A549 (cell line): ENCODE results near the gene ZNF467. TPM values are rescaled to one million over a fixed set of nuclear protein-coding genes. Genes with fewer than 3 reads are reported as not detected.

Experiments used
- ATAC-seq, 2 experiments: fragments of 200-7000 bp in 1 of 2; fragments of >200 bp in 1 of 2; cut with Nextera tagmentation in 1 of 2; cut with Tn5 transposase in 1 of 2; 3 replicates each; pipeline versions ENCODE4 v1.8.0 to v1.9.1; 2018 to 2020; ENCODE audit warnings: mild to moderate bottlenecking in 1 of 2, moderate library complexity in 1 of 2
- CTCF ChIA-PET: fragments of 300-600 bp; sonication (Branson Sonifier 250); formaldehyde crosslinking; extraction: SDS; loops from one replicate; lab custom pipeline; 2021; ENCODE audit warnings: antibody characterized with exemption, inconsistent platforms; lab: Yijun Ruan, JAX
- POLR2A ChIA-PET: fragments of 350-600 bp; formaldehyde crosslinking; extraction: SDS; loops from one replicate; lab custom pipeline; 2021; ENCODE audit warnings: antibody characterized with exemption, inconsistent platforms; lab: Yijun Ruan, JAX
- DNase-seq, 2 experiments: peaks; one replicate each; pipeline versions ENCODE4 v3.0.0 to v3.0.0-alpha.2; 2011 to 2016; ENCODE audit warnings: low read depth in 1 of 2, low spot score in 1 of 2
- FAIRE-seq: peaks from 2 replicates; lab custom pipeline; 2011; peaks lifted over from hg19 to GRCh38; lab: Jason Lieb, UNC
- H3K27ac ChIP-seq, 2 experiments: fragments of >200 bp; sonication (Bioruptor Twin); formaldehyde crosslinking; 3 replicates each; pipeline ENCODE4 v1.5.1; 2016 to 2017
- H3K4me1 ChIP-seq: fragments of >200 bp; sonication (Bioruptor Twin); formaldehyde crosslinking; 3 replicates; pipeline ENCODE4 v1.6.1; 2016
- H3K4me2 ChIP-seq: fragments of >200 bp; sonication (Bioruptor Twin); formaldehyde crosslinking; 3 replicates; pipeline ENCODE4 v1.6.1; 2016
- H3K4me3 ChIP-seq: fragments of >200 bp; sonication (Bioruptor Twin); formaldehyde crosslinking; 3 replicates; pipeline ENCODE4 v1.5.1; 2016
- H3K9me3 ChIP-seq: fragments of >200 bp; sonication (Bioruptor Twin); formaldehyde crosslinking; 3 replicates; pipeline ENCODE4 v1.6.1; 2016
- BCL3 ChIP-seq: fragments of >200 bp; sonication (Bioruptor Twin); formaldehyde crosslinking; IDR thresholded peaks from 3 replicates; pipeline ENCODE4 v1.6.1; 2016
- CBX8 ChIP-seq: fragments of 200-600 bp; sonication (generic); IDR thresholded peaks from 2 replicates; pipeline ENCODE4 v1.6.1; 2016
- CEBPB ChIP-seq, 2 experiments: fragments of >200 bp in 1 of 2; sonication (Bioruptor Twin) in 1 of 2; formaldehyde crosslinking in 1 of 2; IDR thresholded peaks; 2 replicates each; pipeline ENCODE4 v1.6.1; 2012 to 2016
- CHD2 ChIP-seq: fragments of 150-350 bp; IDR thresholded peaks from 2 replicates; pipeline ENCODE4 v1.6.1; 2014; ENCODE audit warnings: low read length; ENCODE audit not compliant: partially characterized antibody
- EHF ChIP-seq: fragments of 250-450 bp; sonication (Bioruptor Pico); IDR thresholded peaks from 2 replicates; pipeline ENCODE4 v1.5.0; 2020; ENCODE audit warnings: mild to moderate bottlenecking
- EHMT2 ChIP-seq: fragments of 200-600 bp; sonication (generic); IDR thresholded peaks from 2 replicates; pipeline ENCODE4 v1.6.1; 2016; ENCODE audit warnings: antibody characterized with exemption, low read depth, mild to moderate bottlenecking, moderate library complexity
- ELK1 ChIP-seq: fragments of 150-350 bp; IDR thresholded peaks from 2 replicates; pipeline ENCODE4 v1.6.1; 2014; ENCODE audit warnings: low read depth, mild to moderate bottlenecking, low read length
- EP300 ChIP-seq, 2 experiments: fragments of >200 bp; sonication (Bioruptor Twin); formaldehyde crosslinking; IDR thresholded peaks; 2 replicates in 1 of 2; 3 replicates in 1 of 2; pipeline ENCODE4 v1.6.1; 2016 to 2017
- FOSB ChIP-seq: fragments of 250-450 bp; sonication (Bioruptor Pico); IDR thresholded peaks from 2 replicates; pipeline ENCODE4 v1.5.0; 2020; ENCODE audit warnings: mild to moderate bottlenecking, moderate library complexity
- FOSL2 ChIP-seq, 2 experiments: fragments of 450-650 bp in 1 of 2; fragments of >200 bp in 1 of 2; sonication (Bioruptor Twin) in 1 of 2; formaldehyde crosslinking; IDR thresholded peaks; 2 replicates each; pipeline versions ENCODE4 v1.5.0 to v1.6.1; 2016 to 2020; ENCODE audit warnings: mild to moderate bottlenecking in 1 of 2, moderate library complexity in 1 of 2
- HDAC2 ChIP-seq: fragments of 200-600 bp; sonication (generic); IDR thresholded peaks from 2 replicates; pipeline ENCODE4 v1.6.1; 2016
- HOXA7 ChIP-seq: fragments of 250-450 bp; sonication (Bioruptor Pico); IDR thresholded peaks from 2 replicates; pipeline ENCODE4 v1.5.0; 2020; ENCODE audit warnings: mild to moderate bottlenecking, moderate library complexity
- HOXB13 ChIP-seq: fragments of 250-450 bp; sonication (Bioruptor Pico); IDR thresholded peaks from 2 replicates; pipeline ENCODE4 v1.5.0; 2020; ENCODE audit warnings: low read depth, mild to moderate bottlenecking, moderate library complexity
- JUN ChIP-seq, 2 experiments: fragments of >200 bp; sonication (Bioruptor Twin); formaldehyde crosslinking; IDR thresholded peaks; 2 replicates in 1 of 2; 3 replicates in 1 of 2; pipeline ENCODE4 v1.6.1; 2016 to 2017
- JUNB ChIP-seq: fragments of >200 bp; sonication (Bioruptor Twin); formaldehyde crosslinking; IDR thresholded peaks from 2 replicates; pipeline ENCODE4 v1.6.1; 2016
- MAZ ChIP-seq: fragments of 150-350 bp; IDR thresholded peaks from 2 replicates; pipeline ENCODE4 v1.6.1; 2014; ENCODE audit warnings: antibody characterized with exemption, low read depth, low read length, borderline replicate concordance
- MYC ChIP-seq: IDR thresholded peaks from 2 replicates; pipeline ENCODE4 v1.6.1; 2012; ENCODE audit warnings: mild to moderate bottlenecking, inconsistent platforms, low read length, improper control_type of control experiment, borderline replicate concordance
- NFE2L2 ChIP-seq: fragments of 150-350 bp; conservative IDR thresholded peaks from 2 replicates; pipeline ENCODE4 v1.6.1; 2014; ENCODE audit warnings: low read length
- NPAS2 ChIP-seq: fragments of 250-450 bp; sonication (Bioruptor Pico); IDR thresholded peaks from 2 replicates; pipeline ENCODE4 v1.8.0; 2022; ENCODE audit warnings: mild to moderate bottlenecking, moderate library complexity, borderline replicate concordance
- NR3C1 ChIP-seq: fragments of >200 bp; sonication (Bioruptor Twin); formaldehyde crosslinking; IDR thresholded peaks from 3 replicates; pipeline ENCODE4 v1.6.1; 2017
- PHF8 ChIP-seq: fragments of 200-600 bp; sonication (generic); IDR thresholded peaks from 2 replicates; pipeline ENCODE4 v1.6.1; 2016; ENCODE audit warnings: low read depth, mild to moderate bottlenecking, antibody characterized with exemption, moderate library complexity, borderline replicate concordance
- POLR2A ChIP-seq: IDR thresholded peaks from 2 replicates; pipeline ENCODE4 v1.6.1; 2012; ENCODE audit warnings: mild to moderate bottlenecking, low read length
- POLR2AphosphoS2 ChIP-seq: conservative IDR thresholded peaks from 2 replicates; pipeline ENCODE4 v1.6.1; 2012; ENCODE audit warnings: low read length, improper control_type of control experiment, inconsistent platforms
- RARB ChIP-seq: fragments of 250-450 bp; sonication (Bioruptor Pico); IDR thresholded peaks from 2 replicates; pipeline ENCODE4 v1.8.0; 2021; ENCODE audit warnings: mild to moderate bottlenecking, moderate library complexity
- RNF2 ChIP-seq: fragments of 200-600 bp; sonication (generic); IDR thresholded peaks from 2 replicates; pipeline ENCODE4 v1.6.1; 2016; ENCODE audit warnings: low read depth, mild to moderate bottlenecking, antibody characterized with exemption, moderate library complexity, borderline replicate concordance
- TFCP2L1 ChIP-seq: fragments of 250-450 bp; sonication (Bioruptor Pico); IDR thresholded peaks from 2 replicates; pipeline ENCODE4 v1.5.0; 2021; ENCODE audit warnings: mild to moderate bottlenecking
- USF2 ChIP-seq: fragments of 450-650 bp; IDR thresholded peaks from 2 replicates; pipeline ENCODE4 v1.6.1; 2014; ENCODE audit warnings: antibody characterized with exemption
- ZC3H11A ChIP-seq: fragments of 450-650 bp; IDR thresholded peaks from 2 replicates; pipeline ENCODE4 v1.6.1; 2014; ENCODE audit warnings: antibody characterized with exemption, mild to moderate bottlenecking
- ZNF302 ChIP-seq: fragments of 250-450 bp; sonication (Bioruptor Pico); IDR thresholded peaks from 2 replicates; pipeline ENCODE4 v1.9.0; 2021; ENCODE audit warnings: inconsistent platforms, mild to moderate bottlenecking, moderate library complexity
- WGBS: methylation state at CpG from one replicate; pipeline ENCODE4 v1.1.6; 2017; ENCODE audit errors: missing lambda C conversion rate; 5-methylcytosine and 5-hydroxymethylcytosine counted together
- polyA plus RNA-seq, 4 experiments: library from polyadenylated mRNA; depleted of rRNA in 3 of 4; stranded (reverse); fragments of >200 nt; fragmentation: RNase III in 1 of 4; extraction: RNeasy Plus Mini Kit Qiagen cat#74134 plus additional on column Dnase treatment in 1 of 4; gene quantifications; 2 replicates in 3 of 4; 3 replicates in 1 of 4; pipeline ENCODE4 v1.2.3, GENCODE V29; 2011 to 2017

Gene ZNF467
- polyA plus RNA-seq, 2 of the 4 experiments (the other 2 are of a cell fraction), result 3.1 to 3.3 TPM

- peaks cover 30% of the 10 kb centered on the region for H3K9me3 ChIP-seq
- H3K4me1 ChIP-seq, result peaks cover 25% of the 10 kb centered on the region
- ChIA-PET CTCF (interaction anchor here (0.5 to 2.3 kb wide), 4 partner anchors 27 to 681 kb away, joined by 3 to 6 read pairs (median 4); no protein-coding TSS in a partner anchor), POLR2A (no interaction called here)
- peak overlapping the region; percentile 69 to 89; a peak in 5 of 6 replicates for H3K27ac ChIP-seq
- 88% methylated on average over 8 of the region's 8 CpGs for WGBS
- H3K4me3 ChIP-seq, result peak overlapping the region; percentile 61
- FAIRE-seq, result no peak
- ATAC-seq, result no peak
- TF ChIP-seq HOXA7 (CRISPR knock-in tag) (no peak), BCL3 (no peak), RARB (CRISPR knock-in tag) (no peak), MAZ (no peak), RNF2 (no peak), CBX8 (no peak), ZC3H11A (no peak), PHF8 (no peak), CHD2 (no peak), NPAS2 (CRISPR knock-in tag) (no peak), USF2 (no peak), POLR2A (no peak), ZNF302 (CRISPR knock-in tag) (no peak), FOSL2 (IDR thresholded peaks at IDR 0.05) (no peak), FOSL2 (CRISPR knock-in tag; IDR thresholded peaks at IDR 0.05) (no peak), HDAC2 (no peak)
- H3K4me2 ChIP-seq, result peak overlapping the region; percentile 89
- no peak for DNase-seq
These were observed 57.9 kb downstream of the ZNF467 start for GRCh38 chr7:149715476-149715875.

- CTCF ChIA-PET, result interaction anchor here (0.5 to 2.0 kb wide), 3 partner anchors 15 to 681 kb away, joined by 3 to 5 read pairs (median 3); no protein-coding TSS in a partner anchor
These were observed 58.4 kb downstream of the ZNF467 start for GRCh38 chr7:149714910-149715471.

More at GRCh38 chr7:149714910-149715471, 58.4 kb downstream of the ZNF467 start:
- H3K27ac ChIP-seq, result peak overlapping the region; percentile 69 to 89
- peaks cover 33% of the 10 kb centered on the region for H3K9me3 ChIP-seq
- DNase-seq (no peak), ATAC-seq (peak; percentile 9 to 46; a peak in 5 of 6 replicates), FAIRE-seq (no peak)
- TF ChIP-seq TFCP2L1 (CRISPR knock-in tag) (no peak), NR3C1 (no peak), NFE2L2 (no peak), CEBPB (IDR thresholded peaks at IDR 0.05) (no peak), HOXB13 (CRISPR knock-in tag) (no peak), FOSB (CRISPR knock-in tag) (no peak), ELK1 (no peak), EHF (CRISPR knock-in tag) (no peak), CHD2 (no peak), MYC (no peak), ZC3H11A (no peak), JUNB (no peak), POLR2AphosphoS2 (no peak), EP300 (IDR thresholded peaks at IDR 0.05) (no peak), HDAC2 (no peak), USF2 (no peak), MAZ (no peak), JUN (IDR thresholded peaks at IDR 0.05) (no peak), NPAS2 (CRISPR knock-in tag) (no peak), EHMT2 (no peak)
- POLR2A ChIA-PET, result interaction anchor here (0.8 kb wide), 1 partner anchor 90 kb away, joined by 3 read pairs; no protein-coding TSS in a partner anchor
- WGBS, result 31% methylated on average over 3 of the region's 48 CpGs
- peak overlapping the region; percentile 61 for H3K4me3 ChIP-seq
- peaks cover 20% of the 10 kb centered on the region for H3K4me1 ChIP-seq
- H3K4me2 ChIP-seq, result peak overlapping the region; percentile 89
